Breast epithelium (tissue), 4 donors: Measurements from ENCODE around the gene MAN1A1. TPM values are rescaled to one million over a fixed set of nuclear protein-coding genes. Genes with fewer than 3 reads are reported as not detected.

Experiments
- DNase-seq, 2 donors: peaks; one replicate each; pipeline ENCODE4 v3.0.0-alpha.2; 2019; ENCODE audit warnings: low spot score in 2 of 2
- H3K27ac ChIP-seq, 2 donors: fragments of 200-600 bp; sonication (generic) in 1 of 2; one replicate each; pipeline ENCODE4 v1.5.1; 2016 to 2019; ENCODE audit warnings: mild to moderate bottlenecking in 1 of 2
- H3K27me3 ChIP-seq, 2 donors: fragments of 200-600 bp; sonication (generic) in 1 of 2; one replicate each; pipeline versions ENCODE4 v1.5.1 to v1.6.0; 2017 to 2019; ENCODE audit warnings: control low read depth in 1 of 2, mild to moderate bottlenecking in 1 of 2
- H3K36me3 ChIP-seq: fragments of 200-600 bp; one replicate; pipeline ENCODE4 v1.5.1; 2019
- H3K4me1 ChIP-seq, 2 donors: fragments of 200-600 bp; sonication (generic); one replicate each; pipeline ENCODE4 v1.5.1; 2016 to 2019; ENCODE audit warnings: control low read depth in 1 of 2
- H3K4me3 ChIP-seq, 3 donors: fragments of 200-600 bp; sonication (generic); 1 replicate in 2 of 3; 2 replicates in 1 of 3; pipeline ENCODE4 v1.5.1; 2016 to 2019; ENCODE audit warnings: mild to moderate bottlenecking in 3 of 3, moderate library complexity in 2 of 3
- H3K9me3 ChIP-seq, 2 donors: fragments of 200-600 bp; sonication (generic) in 1 of 2; one replicate each; pipeline ENCODE4 v1.5.1; 2016 to 2019; ENCODE audit warnings: control low read depth in 1 of 2
- CTCF ChIP-seq, 3 donors: fragments of 450-650 bp; IDR thresholded peaks; one replicate each; pipeline ENCODE4 v1.5.1; 2016 to 2017; ENCODE audit warnings: antibody characterized with exemption in 3 of 3, mild to moderate bottlenecking in 3 of 3, moderate library complexity in 3 of 3
- POLR2A ChIP-seq: fragments of 450-650 bp; IDR thresholded peaks from one replicate; pipeline ENCODE4 v1.6.1; 2016; ENCODE audit warnings: antibody characterized with exemption, mild to moderate bottlenecking, moderate library complexity
- POLR2AphosphoS5 ChIP-seq, 3 donors: sonication (generic); formaldehyde crosslinking; IDR thresholded peaks; one replicate each; pipeline ENCODE4 v1.6.1; 2017; ENCODE audit warnings: antibody characterized with exemption in 3 of 3
- intact Hi-C: fragments of 100-400 bp; cut with DNase I; formaldehyde crosslinking; loops from one replicate; pipeline ENCODE4 v1.15.1; 2023; ENCODE audit warnings: low total_unique reads
- total RNA-seq, 3 donors: library from RNA; depleted of rRNA; stranded (reverse); fragments of >200 nt; gene quantifications; one replicate each; pipeline ENCODE4 v1.1.0, GENCODE V29; 2016

The MAN1A1 gene
- total RNA-seq, 3 donors from 2014 or later = 81.2 to 481 (median 104) TPM

- no peak for DNase-seq
- Histone ChIP-seq H3K4me1 (no peaks in the 10 kb centered on the region), H3K27me3 (no peaks in the 10 kb centered on the region), H3K4me3 (peak overlapping the region in 1 of 3 donors; percentile 97), H3K9me3 (no peaks in the 10 kb centered on the region), H3K36me3 (no peaks in the 10 kb centered on the region), H3K27ac (no peak overlapping the region)
- intact Hi-C loops = no loop called here
- no peak for TF ChIP-seq POLR2A
- no peak for TF ChIP-seq POLR2AphosphoS5 (IDR thresholded peaks at IDR 0.05)
- no peak for TF ChIP-seq CTCF (IDR thresholded peaks at IDR 0.05)
Measured at GRCh38 chr6:119343573-119344146, 5.9 kb downstream of the MAN1A1 start.

- Histone ChIP-seq H3K27me3 (no peaks in the 10 kb centered on the region), H3K4me3 (peak overlapping the region in 1 of 3 donors; percentile 97), H3K9me3 (no peaks in the 10 kb centered on the region), H3K4me1 (no peaks in the 10 kb centered on the region), H3K27ac (no peak overlapping the region), H3K36me3 (no peaks in the 10 kb centered on the region)
- TF ChIP-seq POLR2A (no peak), CTCF (IDR thresholded peaks at IDR 0.05) (no peak), POLR2AphosphoS5 (IDR thresholded peaks at IDR 0.05) (no peak)
- no peak for DNase-seq
- intact Hi-C loops = no loop called here
Measured at GRCh38 chr6:119343167-119343566, 6.4 kb downstream of the MAN1A1 start.

- Histone ChIP-seq H3K9me3 (no peaks in the 10 kb centered on the region), H3K4me3 (no peak overlapping the region)
Measured at GRCh38 chr6:119342430-119342829, 7.1 kb downstream of the MAN1A1 start.

GRCh38 chr6:119340796-119341487, 8.6 kb downstream of the MAN1A1 start:
- TF ChIP-seq POLR2A (no peak), CTCF (IDR thresholded peaks at IDR 0.05) (no peak), POLR2AphosphoS5 (IDR thresholded peaks at IDR 0.05) (no peak)
- Histone ChIP-seq H3K27ac (peak overlapping the region in 1 of 2 donors; percentile 39), H3K4me1 (no peaks in the 10 kb centered on the region), H3K36me3 (no peaks in the 10 kb centered on the region), H3K9me3 (no peaks in the 10 kb centered on the region), H3K27me3 (no peaks in the 10 kb centered on the region), H3K4me3 (peak overlapping the region in 2 of 3 donors; percentile 26 to 38)
- DNase-seq = no peak
- intact Hi-C loops = no loop called here

More at GRCh38 chr6:119342430-119342829, 7.1 kb downstream of the MAN1A1 start:
- DNase-seq = no peak
- no peak overlapping the region for H3K27ac ChIP-seq
- no peaks in the 10 kb centered on the region for H3K4me1 ChIP-seq
- H3K36me3 ChIP-seq = no peaks in the 10 kb centered on the region
- TF ChIP-seq CTCF (IDR thresholded peaks at IDR 0.05) = no peak
- no peak for TF ChIP-seq POLR2A
- TF ChIP-seq POLR2AphosphoS5 (IDR thresholded peaks at IDR 0.05) = no peak
- H3K27me3 ChIP-seq = no peaks in the 10 kb centered on the region
- intact Hi-C loops = no loop called here

GRCh38 chr6:119339941-119340456, 9.6 kb downstream of the MAN1A1 start:
- DNase-seq = no peak
- Histone ChIP-seq H3K4me3 (peak overlapping the region in 1 of 3 donors; percentile 38), H3K36me3 (no peaks in the 10 kb centered on the region), H3K9me3 (no peaks in the 10 kb centered on the region), H3K27me3 (no peaks in the 10 kb centered on the region), H3K27ac (peak overlapping the region; percentile 11 to 35), H3K4me1 (no peaks in the 10 kb centered on the region)
- intact Hi-C loops = no loop called here
- TF ChIP-seq POLR2A (no peak), CTCF (IDR thresholded peaks at IDR 0.05) (no peak), POLR2AphosphoS5 (IDR thresholded peaks at IDR 0.05) (peak in 1 of 3 donors; percentile 20)
